H9 (cell line): ENCODE results near the gene SORCS2. TPM values are rescaled to one million over a fixed set of nuclear protein-coding genes. Genes with fewer than 3 reads are reported as not detected.
A peak's percentile ranks its signal among the peaks of the same experiment; 100 is the strongest.

Source experiments
- DNase-seq: peaks from one replicate; pipeline ENCODE4 v3.0.0-alpha.2; 2017
- H2AFZ ChIP-seq: one replicate; pipeline ENCODE4 v1.6.1; 2013; ENCODE audit warnings: mild to moderate bottlenecking, low read length, control low read depth, moderate library complexity
- H2AK5ac ChIP-seq: 2 replicates; pipeline ENCODE4 v1.6.1; 2013; ENCODE audit warnings: low read length, control low read depth, mixed read lengths; ENCODE audit not compliant: insufficient read length
- H2BK120ac ChIP-seq: one replicate; pipeline ENCODE4 v1.6.1; 2013; ENCODE audit warnings: low read depth, mild to moderate bottlenecking, low read length, control low read depth, inconsistent platforms; ENCODE audit not compliant: poor library complexity, severe bottlenecking
- H2BK12ac ChIP-seq: 2 replicates; pipeline ENCODE4 v1.6.1; 2013; ENCODE audit warnings: low read length, control low read depth, mixed read lengths, low read depth; ENCODE audit not compliant: insufficient read length
- H2BK15ac ChIP-seq: 2 replicates; pipeline ENCODE4 v1.6.1; 2013; ENCODE audit warnings: low read depth, low read length, control low read depth
- H2BK20ac ChIP-seq: one replicate; pipeline ENCODE4 v1.6.1; 2013; ENCODE audit warnings: low read depth, mild to moderate bottlenecking, low read length, control low read depth, inconsistent platforms; ENCODE audit not compliant: poor library complexity, severe bottlenecking
- H2BK5ac ChIP-seq: 2 replicates; pipeline ENCODE4 v1.6.1; 2013; ENCODE audit warnings: low read length, control low read depth, mixed read lengths; ENCODE audit not compliant: insufficient read length
- H3K14ac ChIP-seq: 2 replicates; pipeline ENCODE4 v1.6.1; 2013; ENCODE audit warnings: low read length, control low read depth; ENCODE audit not compliant: insufficient read depth
- H3K18ac ChIP-seq: 2 replicates; pipeline ENCODE4 v1.6.1; 2013; ENCODE audit warnings: low read depth, mild to moderate bottlenecking, mixed read lengths, low read length, control low read depth; ENCODE audit not compliant: insufficient read length
- H3K23ac ChIP-seq: 2 replicates; pipeline ENCODE4 v1.6.1; 2013; ENCODE audit warnings: low read length, control low read depth, mixed read lengths, low read depth; ENCODE audit not compliant: insufficient read length
- H3K23me2 ChIP-seq: 2 replicates; pipeline ENCODE4 v1.6.1; 2013; ENCODE audit warnings: low read depth, mild to moderate bottlenecking, mixed read lengths, low read length, control low read depth; ENCODE audit not compliant: insufficient read length, poor library complexity, severe bottlenecking
- H3K27ac ChIP-seq: 2 replicates; pipeline ENCODE4 v1.5.1; 2013; ENCODE audit warnings: low read length, control low read depth, mixed read lengths, low read depth; ENCODE audit not compliant: insufficient read length
- H3K27me3 ChIP-seq: 2 replicates; pipeline ENCODE4 v1.6.1; 2013; ENCODE audit warnings: low read length, control low read depth, inconsistent platforms; ENCODE audit not compliant: insufficient read depth
- H3K4ac ChIP-seq: 2 replicates; pipeline ENCODE4 v1.6.1; 2013; ENCODE audit warnings: low read depth, mild to moderate bottlenecking, control low read depth, inconsistent platforms, low read length, moderate library complexity
- H3K4me1 ChIP-seq: 2 replicates; pipeline ENCODE4 v1.6.1; 2013; ENCODE audit warnings: low read length, control low read depth, inconsistent platforms; ENCODE audit not compliant: insufficient read depth
- H3K4me2 ChIP-seq: 2 replicates; pipeline ENCODE4 v1.6.1; 2013; ENCODE audit warnings: low read length, control low read depth, mixed read lengths; ENCODE audit not compliant: insufficient read length, insufficient read depth
- H3K56ac ChIP-seq: 2 replicates; pipeline ENCODE4 v1.6.1; 2013; ENCODE audit warnings: low read depth, mild to moderate bottlenecking, mixed read lengths, low read length, control low read depth; ENCODE audit not compliant: insufficient read length
- H3K79me1 ChIP-seq: 2 replicates; pipeline ENCODE4 v1.6.1; 2013; ENCODE audit warnings: low read depth, mild to moderate bottlenecking, moderate library complexity, low read length, control low read depth, inconsistent platforms; ENCODE audit not compliant: insufficient read depth, poor library complexity, severe bottlenecking
- H3K79me2 ChIP-seq: 2 replicates; pipeline ENCODE4 v1.6.1; 2013; ENCODE audit warnings: low read length, control low read depth, inconsistent platforms; ENCODE audit not compliant: insufficient read depth
- H3K9ac ChIP-seq: 2 replicates; pipeline ENCODE4 v1.6.1; 2013; ENCODE audit warnings: low read length, control low read depth, mixed read lengths; ENCODE audit not compliant: insufficient read length; ENCODE audit errors: extremely low read depth
- H3K9me3 ChIP-seq: one replicate; pipeline ENCODE4 v1.6.1; 2013; ENCODE audit warnings: low read depth, low read length, inconsistent platforms; ENCODE audit not compliant: control insufficient read depth
- H3T11ph ChIP-seq: one replicate; pipeline ENCODE4 v1.6.1; 2013; ENCODE audit warnings: mild to moderate bottlenecking, low read length, control low read depth, inconsistent platforms
- H4K20me1 ChIP-seq: one replicate; pipeline ENCODE4 v1.6.1; 2013; ENCODE audit not compliant: control insufficient read depth, insufficient read length, insufficient read depth
- H4K5ac ChIP-seq: 2 replicates; pipeline ENCODE4 v1.6.1; 2013; ENCODE audit warnings: low read depth, mild to moderate bottlenecking, mixed read lengths, low read length, control low read depth; ENCODE audit not compliant: insufficient read length
- H4K8ac ChIP-seq: replicated peaks from 2 replicates; pipeline ENCODE4 v1.6.1; 2013; ENCODE audit warnings: low read length, control low read depth, mixed read lengths, low read depth; ENCODE audit not compliant: insufficient read length
- H4K91ac ChIP-seq: 2 replicates; pipeline ENCODE4 v1.6.1; 2013; ENCODE audit warnings: low read depth, mild to moderate bottlenecking, moderate library complexity, mixed read lengths, low read length, control low read depth; ENCODE audit not compliant: insufficient read length
- H3K27ac Mint-ChIP-seq, 3 experiments: 2 replicates in 2 of 3; 3 replicates in 1 of 3; pipeline ENCODE4 v1.8.0; 2020 to 2021; ENCODE audit warnings: mixed read lengths in 3 of 3, mild to moderate bottlenecking in 1 of 3, moderate library complexity in 1 of 3
- H3K27me3 Mint-ChIP-seq: 2 replicates; pipeline ENCODE4 v1.8.0; 2021; ENCODE audit warnings: low read depth, mild to moderate bottlenecking, moderate library complexity, mixed read lengths
- H3K36me3 Mint-ChIP-seq, 3 experiments: 2 replicates in 2 of 3; 3 replicates in 1 of 3; pipeline ENCODE4 v1.8.0; 2020 to 2021; ENCODE audit warnings: low read depth in 3 of 3, mixed read lengths in 3 of 3; ENCODE audit not compliant: insufficient read depth in 1 of 3
- H3K4me1 Mint-ChIP-seq, 2 experiments: 2 replicates each; pipeline ENCODE4 v1.8.0; 2020; ENCODE audit warnings: mixed read lengths in 2 of 2
- H3K4me3 Mint-ChIP-seq, 2 experiments: 2 replicates in 1 of 2; 3 replicates in 1 of 2; pipeline ENCODE4 v1.8.0; 2020 to 2021; ENCODE audit warnings: mild to moderate bottlenecking in 2 of 2, mixed read lengths in 2 of 2, moderate library complexity in 1 of 2
- H3K9me3 Mint-ChIP-seq, 2 experiments: 2 replicates in 1 of 2; 3 replicates in 1 of 2; pipeline ENCODE4 v1.8.0; 2020; ENCODE audit warnings: mild to moderate bottlenecking in 2 of 2, mixed read lengths in 2 of 2, moderate library complexity in 1 of 2
- CTCF ChIP-seq: fragments of 200-600 bp; sonication (generic); conservative IDR thresholded peaks from 3 replicates; pipeline ENCODE4 v1.8.0; 2021; ENCODE audit warnings: antibody characterized with exemption, mild to moderate bottlenecking
- WGBS: extraction: QIAGEN DNeasy Blood & Tissue Kit; methylation state at CpG from one replicate; pipeline ENCODE4 v1.1.7; 2013; ENCODE audit warnings: missing lambda C conversion rate, low lambda C conversion rate, mixed read lengths; ENCODE audit not compliant: insufficient read length; ENCODE audit errors: extremely low coverage; 5-methylcytosine and 5-hydroxymethylcytosine counted together
- total RNA-seq: library from RNA; stranded (reverse); gene quantifications from 2 replicates; pipeline ENCODE4 v1.2.1, GENCODE V29; 2021

The SORCS2 gene
- total RNA-seq, 1 experiment from 2014 or later, result 0.57 TPM

DNA sequence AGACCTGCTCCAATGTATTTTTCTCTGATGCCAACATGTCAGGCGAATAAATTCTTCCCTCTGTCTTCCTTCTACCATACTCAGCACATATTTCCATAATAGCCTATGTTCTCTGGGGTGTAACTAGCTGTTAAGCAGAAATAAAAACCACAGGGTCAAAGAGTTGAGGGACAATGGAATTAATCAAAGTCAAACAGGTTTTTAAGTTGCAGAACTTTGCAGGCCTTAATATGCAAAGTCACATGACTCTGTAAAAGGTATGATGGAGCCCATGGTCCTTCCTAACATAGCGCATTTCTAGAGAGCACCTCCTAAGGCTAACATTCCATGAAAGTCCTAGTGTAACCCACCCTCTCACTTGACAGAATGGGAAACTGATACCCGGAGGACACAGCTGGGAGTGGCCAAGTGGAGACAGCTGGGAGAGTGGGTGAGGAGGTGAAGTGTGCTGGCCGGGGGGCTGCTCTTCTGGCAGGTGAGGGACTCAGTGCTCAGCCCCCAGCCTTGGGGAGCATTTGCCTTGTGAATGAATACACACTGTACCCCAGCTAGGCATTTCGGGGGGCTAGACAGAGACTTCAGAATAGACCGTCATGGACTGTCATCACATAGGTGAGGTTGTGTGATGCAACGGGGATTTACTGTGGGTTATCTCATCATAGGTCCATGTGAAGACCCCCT, 8.4 kb upstream of the SORCS2 start:
- WGBS, result no CpG with 5 or more reads among the region's 7 CpGs
- H3K79me1 ChIP-seq, result no peaks in the 10 kb centered on the region
- Mint-ChIP-seq H3K9me3 (peaks cover 10 to 14% of the 10 kb centered on the region in 2 experiments), H3K27ac (no peak overlapping the region), H3K4me1 (no peaks in the 10 kb centered on the region), H3K4me3 (no peak overlapping the region), H3K36me3 (peaks cover 0 to 5% (median 0%) of the 10 kb centered on the region in 3 experiments; a peak in 3 of 7 replicates), H3K27me3 (peaks cover 33% of the 10 kb centered on the region)
- no peak overlapping the region for H2BK5ac ChIP-seq
- H4K8ac ChIP-seq, result no peak overlapping the region
- no peak overlapping the region for H3K4me2 ChIP-seq
- no peak overlapping the region for H4K5ac ChIP-seq
- H3K23me2 ChIP-seq, result no peaks in the 10 kb centered on the region
- no peak overlapping the region for H2BK15ac ChIP-seq
- no peaks in the 10 kb centered on the region for H4K20me1 ChIP-seq
- no peak overlapping the region for H3K18ac ChIP-seq
- H2BK120ac ChIP-seq, result no peak overlapping the region
- no peak overlapping the region for H2BK20ac ChIP-seq
- peak; percentile 2 for DNase-seq
- H3K27ac ChIP-seq, result no peak overlapping the region
- no peak overlapping the region for H4K91ac ChIP-seq
- no peak overlapping the region for H2BK12ac ChIP-seq
- no peak overlapping the region for H2AFZ ChIP-seq
- H3K23ac ChIP-seq, result no peak overlapping the region
- H3K14ac ChIP-seq, result no peak overlapping the region
- H3K56ac ChIP-seq, result no peak overlapping the region
- H3K9me3 ChIP-seq, result no peaks in the 10 kb centered on the region
- no peak overlapping the region for H2AK5ac ChIP-seq
- H3K9ac ChIP-seq, result no peak overlapping the region
- H3T11ph ChIP-seq, result no peak overlapping the region
- no peaks in the 10 kb centered on the region for H3K4me1 ChIP-seq
- no peaks in the 10 kb centered on the region for H3K79me2 ChIP-seq
- no peak for TF ChIP-seq CTCF
- no peak overlapping the region for H3K4ac ChIP-seq
- H3K27me3 ChIP-seq, result no peaks in the 10 kb centered on the region
